Right lung (tissue), 5 donors: Measurements from ENCODE around the gene GLDN. TPM values are rescaled to one million over a fixed set of nuclear protein-coding genes. Genes with fewer than 3 reads are reported as not detected.

Experiments
- DNase-seq, 2 donors: peaks; one replicate each; pipeline ENCODE4 v3.0.0-alpha.2; 2013
- polyA plus RNA-seq, 5 donors: library from polyadenylated mRNA; unstranded; fragments of 120-200 nt; gene quantifications; one replicate each; pipeline versions ENCODE4 v1.2.1 to v1.2.3, GENCODE V29; 2013; ENCODE audit warnings: inconsistent platforms in 1 of 5, low replicate concordance in 1 of 5; ENCODE audit not compliant: insufficient read length in 5 of 5, insufficient read depth in 1 of 5

The GLDN gene
- polyA plus RNA-seq, 5 donors = 0.19 to 0.31 (median 0.21) TPM

DNA sequence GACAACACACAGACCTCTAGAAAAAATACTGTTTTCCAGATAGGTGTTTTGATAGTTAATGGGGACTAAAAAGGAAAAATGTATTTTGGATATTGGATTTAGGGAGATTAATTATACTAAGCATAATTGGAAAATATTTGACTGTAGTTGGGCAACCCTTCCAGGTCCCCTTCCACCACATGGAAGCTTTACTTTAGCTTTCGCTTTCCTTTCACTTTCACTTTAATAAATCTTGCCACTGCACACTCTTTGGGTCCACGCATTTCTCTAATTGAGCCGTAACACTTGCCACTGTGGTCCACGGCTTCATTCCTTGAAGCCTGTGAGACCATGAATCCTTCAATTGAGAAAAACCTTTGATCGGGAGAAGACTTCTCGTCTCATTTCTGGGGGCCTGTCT, 15.5 kb downstream of the GLDN start:
- DNase-seq = no peak

- no peak for DNase-seq
Measured at GRCh38 chr15:51359981-51360380, 18.5 kb downstream of the GLDN start.

DNA sequence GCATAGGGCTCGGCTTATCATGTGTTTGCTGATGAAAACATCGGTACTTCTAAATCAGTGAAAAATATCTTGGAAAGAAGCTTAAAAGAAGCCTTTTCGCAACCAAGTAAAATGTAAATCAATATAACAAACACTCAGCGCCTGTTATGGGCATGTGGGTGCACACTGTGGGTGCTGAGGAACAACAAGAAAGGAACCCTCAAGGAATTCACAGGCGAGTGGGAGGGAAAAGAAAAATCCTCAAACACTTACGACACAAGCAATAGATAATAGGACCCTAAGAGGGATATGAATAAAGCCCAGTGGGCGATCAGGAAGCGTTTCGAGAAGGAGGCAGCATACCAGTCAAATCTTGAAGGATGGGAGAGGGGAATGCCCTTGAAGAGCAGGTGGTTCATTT, 21.9 kb downstream of the GLDN start:
- no peak for DNase-seq

DNA sequence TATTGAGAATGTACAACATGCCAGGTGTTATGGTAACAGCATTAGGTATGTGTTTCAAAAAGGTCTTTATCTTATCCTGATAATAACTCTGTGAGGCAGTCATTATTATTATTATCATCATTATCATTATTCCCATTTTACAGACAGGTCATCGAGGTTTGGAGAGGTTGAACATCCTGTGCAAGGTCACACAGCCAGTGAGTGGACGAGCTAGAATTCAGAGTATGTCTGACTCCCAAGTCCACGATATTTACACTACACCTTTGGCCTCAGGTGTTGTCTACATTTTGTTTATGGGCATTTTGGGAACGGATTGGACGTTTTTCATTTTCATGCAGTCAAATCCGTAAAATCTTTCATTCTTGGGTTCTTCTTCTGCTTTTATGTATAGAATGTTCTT, 24.0 kb downstream of the GLDN start:
- DNase-seq = no peak

DNA sequence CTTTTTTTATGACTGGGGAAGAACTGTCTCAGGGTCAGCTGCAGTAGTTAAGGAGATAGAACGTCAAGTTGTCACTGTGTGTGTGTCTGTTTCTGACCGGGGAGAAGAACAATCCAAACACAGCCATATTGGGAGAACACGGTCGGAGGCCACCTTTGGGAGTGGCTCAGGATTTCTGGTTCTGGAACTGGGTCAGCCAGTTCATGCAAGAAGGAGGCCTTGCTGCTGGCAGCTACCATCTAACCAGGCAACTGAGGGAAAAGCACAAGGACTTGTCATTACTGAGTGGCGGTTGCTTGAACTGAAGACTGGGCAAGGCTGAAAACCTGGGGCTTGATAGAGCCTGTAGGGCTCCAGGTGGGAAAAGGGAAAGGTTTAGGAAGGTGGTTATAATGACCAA, 24.6 kb downstream of the GLDN start:
- no peak for DNase-seq

DNA sequence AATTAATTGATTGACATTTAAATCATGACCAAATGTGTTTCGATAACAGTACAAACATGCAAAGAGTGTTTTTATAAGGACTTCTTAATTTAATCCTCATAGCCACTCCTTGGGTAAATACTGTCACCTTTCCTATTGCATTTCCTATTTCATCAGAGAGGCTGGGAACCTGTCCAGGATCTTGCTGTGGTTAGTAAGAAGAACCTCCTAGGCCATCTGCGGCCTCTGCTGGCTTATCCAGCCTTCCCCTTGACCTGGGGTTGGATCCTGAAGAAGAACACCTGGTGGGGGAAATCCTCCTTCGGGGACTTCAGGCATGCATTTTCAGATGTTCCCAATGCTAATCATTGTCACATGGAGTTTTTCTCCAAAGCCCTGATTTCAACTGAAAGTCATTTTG, 25.5 kb downstream of the GLDN start:
- no peak for DNase-seq

- no peak for DNase-seq
Measured at GRCh38 chr15:51367322-51367976, 26.0 kb downstream of the GLDN start.

DNA sequence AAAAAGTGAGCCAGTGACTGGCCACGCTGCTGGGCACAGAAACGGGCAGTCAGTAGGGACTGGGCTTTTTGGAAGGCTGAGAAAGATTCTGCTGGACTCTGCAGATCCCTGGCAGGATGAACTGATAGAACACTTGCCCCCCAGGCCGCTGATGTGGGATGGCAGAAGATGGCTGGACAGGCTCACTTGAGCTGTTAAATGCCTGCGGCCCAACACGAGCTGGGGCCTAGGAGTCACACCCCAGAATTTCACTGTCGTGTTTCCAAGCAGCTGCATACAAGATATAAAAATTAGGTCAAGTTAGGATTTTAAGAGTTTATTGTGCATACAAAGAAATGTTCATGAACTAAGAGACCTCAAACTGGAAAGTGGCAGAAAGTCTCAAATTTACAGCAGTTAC, 26.9 kb downstream of the GLDN start:
- DNase-seq = no peak

GRCh38 chr15:51368751-51369450, 27.4 kb downstream of the GLDN start:
- DNase-seq = no peak

GRCh38 chr15:51369451-51369761, 28.0 kb downstream of the GLDN start:
- DNase-seq = no peak

DNA sequence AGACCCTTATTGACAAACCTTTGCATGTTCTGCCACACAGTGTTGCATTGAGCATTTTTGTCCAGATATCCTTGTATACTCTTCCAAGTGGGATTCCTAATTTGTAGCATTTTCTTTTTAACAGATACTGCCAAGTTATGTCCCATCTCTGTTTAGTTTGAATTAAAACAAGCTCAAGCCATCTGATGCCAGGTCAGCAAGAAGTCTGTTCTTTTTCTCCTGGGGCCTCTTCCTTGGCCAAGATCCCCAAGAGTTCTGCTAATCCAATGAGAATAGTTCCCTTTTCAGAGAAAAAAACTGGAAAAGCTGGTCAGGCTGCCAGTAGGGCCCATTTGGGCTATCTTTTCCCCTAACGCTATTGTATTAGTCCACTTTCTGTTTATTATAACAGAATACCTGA, 29.8 kb downstream of the GLDN start:
- no peak for DNase-seq

DNA sequence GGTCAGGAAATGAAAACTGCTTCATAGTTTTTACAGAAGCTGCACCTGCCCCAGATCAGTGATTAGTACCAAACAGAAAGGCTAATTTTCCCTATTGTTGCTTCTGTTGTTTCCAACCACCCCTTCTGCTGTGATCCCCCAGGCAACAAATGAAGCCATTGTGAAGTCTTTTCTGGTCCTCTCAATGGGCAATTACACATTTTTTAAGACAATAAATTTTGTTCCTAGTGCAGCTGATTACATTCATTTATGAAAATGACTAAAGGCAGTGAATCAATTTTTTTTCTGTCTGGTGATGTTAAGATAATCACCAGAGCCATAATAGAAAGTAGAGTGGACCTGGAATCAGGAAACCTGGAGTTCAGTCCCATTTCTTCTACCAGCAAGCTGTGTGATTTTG, 32.7 kb downstream of the GLDN start:
- no peak for DNase-seq

DNA sequence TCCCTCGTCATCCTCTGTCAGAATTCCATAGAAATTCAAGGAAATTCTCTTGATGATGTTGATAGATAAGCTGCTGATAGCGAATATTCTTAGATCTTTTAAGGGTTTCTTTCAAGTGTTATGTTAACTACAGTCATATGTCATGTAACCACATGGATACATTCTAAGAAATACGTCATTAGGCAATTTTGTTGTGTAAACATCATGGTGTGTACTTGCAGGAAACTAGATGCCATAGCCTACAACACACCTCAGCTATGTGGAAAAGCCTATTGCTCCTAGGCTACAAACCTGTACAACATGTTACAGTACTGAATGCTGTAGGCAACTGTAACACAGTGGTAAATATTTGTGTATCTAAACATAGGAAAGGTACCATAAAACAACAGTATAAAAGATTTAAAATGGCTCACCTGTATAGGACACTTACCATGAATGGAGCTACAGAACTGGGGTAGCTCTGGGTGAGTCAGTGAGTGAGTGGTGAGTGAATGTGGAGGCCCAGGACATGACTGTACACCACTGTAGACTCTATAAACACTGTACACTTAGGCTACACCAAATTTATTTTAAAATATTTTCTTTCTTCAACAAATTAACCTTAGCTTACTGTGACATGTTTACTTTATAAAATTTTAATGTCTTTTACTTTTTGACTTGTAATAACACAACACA, 34.6 kb downstream of the GLDN start:
- DNase-seq = no peak

DNA sequence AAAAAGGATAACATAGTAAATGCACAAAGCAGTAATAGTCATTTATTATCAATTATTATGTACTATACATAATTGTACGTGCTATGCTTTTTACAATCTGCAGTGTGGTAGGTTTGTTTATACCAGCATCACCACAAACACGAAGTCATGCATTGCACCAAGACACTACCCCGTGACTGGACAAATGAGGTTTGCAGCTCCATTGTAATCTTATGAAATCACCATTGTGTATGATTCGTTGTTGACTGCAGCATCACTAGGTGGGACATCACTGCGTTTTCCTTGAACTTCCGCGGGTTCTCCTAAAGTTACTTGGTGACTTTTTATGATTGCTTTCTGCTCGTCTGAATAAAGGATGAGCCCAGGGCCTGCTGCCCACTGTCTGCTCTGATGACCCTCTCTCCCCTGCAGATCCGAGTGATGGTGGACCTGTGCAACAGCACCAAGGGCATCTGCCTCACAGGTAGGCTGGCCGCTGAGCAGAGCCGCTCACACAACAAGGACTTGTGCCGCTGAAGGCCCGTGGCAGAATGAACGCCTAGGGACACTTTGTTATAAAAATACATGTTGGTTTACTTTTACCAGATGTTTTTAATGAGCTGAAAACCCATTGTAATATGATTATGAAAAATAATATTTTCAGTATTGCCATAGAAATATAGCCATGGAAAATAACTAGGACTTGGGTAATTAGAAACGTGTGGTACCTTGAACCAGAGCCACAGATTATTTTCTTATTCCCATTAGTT, 35.8 kb downstream of the GLDN start:
- DNase-seq = no peak

DNA sequence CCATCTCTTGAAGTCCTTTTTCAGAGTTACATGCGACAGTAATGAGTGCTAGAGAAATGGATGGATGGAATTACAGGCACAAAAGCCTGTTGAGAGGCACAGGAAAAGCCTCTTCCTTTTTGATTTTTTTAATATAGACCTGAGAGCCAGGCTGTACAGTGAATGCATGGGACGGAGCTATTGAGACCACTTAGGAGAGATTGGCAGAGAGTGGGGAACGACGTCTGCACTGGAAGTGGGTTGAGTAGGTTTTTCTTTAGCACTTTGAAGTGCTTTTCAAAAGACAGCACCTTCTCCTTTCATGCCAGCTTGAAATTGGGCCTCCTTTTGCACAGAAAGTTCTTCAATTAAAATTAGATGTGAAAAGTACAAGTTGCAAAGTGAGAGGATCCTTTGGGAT, 37.0 kb downstream of the GLDN start:
- no peak for DNase-seq

- no peak for DNase-seq
Measured at GRCh38 chr15:51379390-51379789, 37.9 kb downstream of the GLDN start.

GRCh38 chr15:51380999-51381806, 39.7 kb downstream of the GLDN start:
- DNase-seq = peak; percentile 35 to 59

DNA sequence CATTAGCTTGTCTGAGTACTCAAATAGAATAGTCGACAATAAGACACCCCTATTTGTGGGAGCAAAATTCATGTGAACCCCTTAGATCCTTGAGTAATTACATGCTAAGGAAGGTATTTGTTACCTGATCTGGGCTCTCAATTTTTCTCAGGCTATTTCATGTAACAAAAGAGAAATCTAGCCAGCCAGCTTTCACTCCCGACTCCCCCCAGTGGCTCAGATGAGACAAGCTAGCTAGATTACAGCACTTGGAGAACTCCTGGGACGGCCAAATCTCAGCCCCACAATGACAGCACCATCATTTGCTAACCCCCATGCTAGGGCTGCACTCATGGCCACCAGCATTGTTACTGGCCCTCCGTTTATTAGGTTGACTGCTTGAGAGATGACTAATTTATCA, 41.3 kb downstream of the GLDN start:
- peak in 1 of 2 donors; percentile 23 for DNase-seq

GRCh38 chr15:51386029-51386428, 44.6 kb downstream of the GLDN start:
- DNase-seq = no peak

- DNase-seq = no peak
Measured at GRCh38 chr15:51386486-51386885, 45.0 kb downstream of the GLDN start.

- no peak for DNase-seq
Measured at GRCh38 chr15:51386960-51387698, 45.7 kb downstream of the GLDN start.
